ENCODE results near the gene LYSET. TPM values are rescaled to one million over a fixed set of nuclear protein-coding genes. Genes with fewer than 3 reads are reported as not detected.
"Not testable (repeated sequence)": the region's sequence is repeated elsewhere in the genome, so short reads cannot be mapped to it uniquely, and the experiment has no call there.

LYSET gene
- total RNA-seq: 8.5 and 11.6 TPM in 2 replicates
- 11.6 and 11.9 TPM in 2 replicates for polyA plus RNA-seq
- polyA plus RNA-seq (2012): 13.8 and 15.0 TPM in 2 replicates
- 0.35 and 6.4 TPM in 2 replicates for polyA minus RNA-seq (ENCODE audit: low replicate concordance)

GRCh38 chr14:93184391-93185348 is at the start of gene LYSET, which contains the start of gene MOAP1:
TSS of gene LYSET (plus strand) at chr14:93185317. CDS start at chr14:93185406, 89 bp downstream.
TSS of gene MOAP1 (minus strand) at chr14:93184897. CDS start at chr14:93184242, 655 bp downstream.
- Histone ChIP-seq H3K9me3 (ENCODE audit: control insufficient read depth, insufficient read depth, low read depth, low read length) (no peaks in the 10 kb centered on the region), H3K36me3 (ENCODE audit: control insufficient read depth, insufficient read depth, low read length) (no peaks in the 10 kb centered on the region), H4K20me1 (ENCODE audit: control insufficient read depth, extremely low read depth, insufficient read depth, low read length) (no peaks in the 10 kb centered on the region), H3K4me3 (replicated peaks in 1 of 4; ENCODE audit: control extremely low read depth in 1 of 4, insufficient read depth in 1 of 4, low read depth in 3 of 4, low read length in 4 of 4) (peak within 1 kb of the TSS; percentile 76 to 98 (median 96)), H3K27ac (ENCODE audit: insufficient read depth, low read length) (peak within 1 kb of the TSS; percentile 95), H3K79me2 (ENCODE audit: control insufficient read depth, insufficient read depth, low read length) (peaks cover 10% of the 10 kb centered on the region), H3K27me3 (ENCODE audit: control insufficient read depth, insufficient read depth, low read length) (no peaks in the 10 kb centered on the region), H3K4me1 (ENCODE audit: control insufficient read depth, extremely low read depth, insufficient read depth, low read length) (no peaks in the 10 kb centered on the region), H3K9ac (ENCODE audit: insufficient read depth, low read length) (peak within 1 kb of the TSS; percentile 96), H3K4me2 (ENCODE audit: extremely low read depth, insufficient read depth, low read length) (peak within 1 kb of the TSS; percentile 71), H2AFZ (ENCODE audit: low read length) (peak within 1 kb of the TSS; percentile 95)
- TF ChIP-seq EZH2 (IDR thresholded peaks at IDR 0.05; ENCODE audit: low read length, missing control alignments) (no peak), CTCF (conservative IDR thresholded peaks at IDR 0.05 in 1 of 2, IDR thresholded peaks at IDR 0.05 in 1 of 2; ENCODE audit: low read depth in 1 of 2, low read length in 2 of 2) (no peak)
- peak; percentile 74 to 83 for DNase-seq (ENCODE audit: low read depth in 2 of 2)

- no peak for DNase-seq (ENCODE audit: low read depth in 2 of 2)
- Histone ChIP-seq H3K79me2 (ENCODE audit: control insufficient read depth, insufficient read depth, low read length) (no peaks in the 10 kb centered on the region), H3K4me3 (replicated peaks in 1 of 4; ENCODE audit: control extremely low read depth in 1 of 4, insufficient read depth in 1 of 4, low read depth in 3 of 4, low read length in 4 of 4) (no peak overlapping the region), H2AFZ (ENCODE audit: low read length) (no peak overlapping the region), H4K20me1 (ENCODE audit: control insufficient read depth, extremely low read depth, insufficient read depth, low read length) (no peaks in the 10 kb centered on the region), H3K9ac (ENCODE audit: insufficient read depth, low read length) (no peak overlapping the region), H3K9me3 (ENCODE audit: control insufficient read depth, insufficient read depth, low read depth, low read length) (no peaks in the 10 kb centered on the region), H3K36me3 (ENCODE audit: control insufficient read depth, insufficient read depth, low read length) (no peaks in the 10 kb centered on the region), H3K27ac (ENCODE audit: insufficient read depth, low read length) (no peak overlapping the region), H3K4me1 (ENCODE audit: control insufficient read depth, extremely low read depth, insufficient read depth, low read length) (no peaks in the 10 kb centered on the region), H3K4me2 (ENCODE audit: extremely low read depth, insufficient read depth, low read length) (no peak overlapping the region), H3K27me3 (ENCODE audit: control insufficient read depth, insufficient read depth, low read length) (no peaks in the 10 kb centered on the region)
- no peak for TF ChIP-seq EZH2 (IDR thresholded peaks at IDR 0.05; ENCODE audit: low read length, missing control alignments)
- TF ChIP-seq CTCF (conservative IDR thresholded peaks at IDR 0.05 in 1 of 2, IDR thresholded peaks at IDR 0.05 in 1 of 2; ENCODE audit: low read depth in 1 of 2, low read length in 2 of 2): no peak
These were observed 49.7 kb upstream of the LYSET start for GRCh38 chr14:93135399-93135798.

- H3K9me3 ChIP-seq (ENCODE audit: control insufficient read depth, insufficient read depth, low read depth, low read length): no peaks in the 10 kb centered on the region
- H3K4me2 ChIP-seq (ENCODE audit: extremely low read depth, insufficient read depth, low read length): no peak overlapping the region
- no peak for DNase-seq (ENCODE audit: low read depth in 2 of 2)
- H3K36me3 ChIP-seq (ENCODE audit: control insufficient read depth, insufficient read depth, low read length): no peaks in the 10 kb centered on the region
- no peak overlapping the region for H3K4me3 ChIP-seq (replicated peaks in 1 of 4; ENCODE audit: control extremely low read depth in 1 of 4, insufficient read depth in 1 of 4, low read depth in 3 of 4, low read length in 4 of 4)
- no peak overlapping the region for H3K9ac ChIP-seq (ENCODE audit: insufficient read depth, low read length)
- H3K79me2 ChIP-seq (ENCODE audit: control insufficient read depth, insufficient read depth, low read length): no peaks in the 10 kb centered on the region
- no peaks in the 10 kb centered on the region for H4K20me1 ChIP-seq (ENCODE audit: control insufficient read depth, extremely low read depth, insufficient read depth, low read length)
- no peak overlapping the region for H3K27ac ChIP-seq (ENCODE audit: insufficient read depth, low read length)
- no peak for TF ChIP-seq EZH2 (IDR thresholded peaks at IDR 0.05; ENCODE audit: low read length, missing control alignments)
- no peak for TF ChIP-seq CTCF (conservative IDR thresholded peaks at IDR 0.05 in 1 of 2, IDR thresholded peaks at IDR 0.05 in 1 of 2; ENCODE audit: low read depth in 1 of 2, low read length in 2 of 2)
- H3K27me3 ChIP-seq (ENCODE audit: control insufficient read depth, insufficient read depth, low read length): no peaks in the 10 kb centered on the region
- no peaks in the 10 kb centered on the region for H3K4me1 ChIP-seq (ENCODE audit: control insufficient read depth, extremely low read depth, insufficient read depth, low read length)
- H2AFZ ChIP-seq (ENCODE audit: low read length): no peak overlapping the region
These were observed 49.1 kb upstream of the LYSET start for GRCh38 chr14:93136009-93136408.

GRCh38 chr14:93136508-93136907 is 48.6 kb upstream of the LYSET start:
- H3K27me3 ChIP-seq (ENCODE audit: control insufficient read depth, insufficient read depth, low read length); H3K4me1 ChIP-seq (ENCODE audit: control insufficient read depth, extremely low read depth, insufficient read depth, low read length); DNase-seq (ENCODE audit: low read depth in 2 of 2); H3K79me2 ChIP-seq (ENCODE audit: control insufficient read depth, insufficient read depth, low read length); H3K27ac ChIP-seq (ENCODE audit: insufficient read depth, low read length); H3K36me3 ChIP-seq (ENCODE audit: control insufficient read depth, insufficient read depth, low read length); H3K9me3 ChIP-seq (ENCODE audit: control insufficient read depth, insufficient read depth, low read depth, low read length); H3K4me3 ChIP-seq (replicated peaks in 1 of 4; ENCODE audit: control extremely low read depth in 1 of 4, insufficient read depth in 1 of 4, low read depth in 3 of 4, low read length in 4 of 4); H4K20me1 ChIP-seq (ENCODE audit: control insufficient read depth, extremely low read depth, insufficient read depth, low read length); H3K9ac ChIP-seq (ENCODE audit: insufficient read depth, low read length); H2AFZ ChIP-seq (ENCODE audit: low read length); H3K4me2 ChIP-seq (ENCODE audit: extremely low read depth, insufficient read depth, low read length): not testable (repeated sequence)
